ENCODE results near the gene SMC1B. TPM values are rescaled to one million over a fixed set of nuclear protein-coding genes. Genes with fewer than 3 reads are reported as not detected.

Gene SMC1B
- total and polyA plus RNA-seq, 12 donors = 0.05 TPM; not detected in 11

GRCh38 chr22:45304971-45305370 is 108.4 kb downstream of the SMC1B start:
- 83 to 91% methylated on average over 6 of the region's 6 CpGs for WGBS, 2 donors
- ATAC-seq (no peak), DNase-seq (no peak)
- H3K27me3 ChIP-seq = no peaks in the 10 kb centered on the region
- intact Hi-C loops (cut with DNase I) = loop anchor here in 3 of 10 donors (5.0 kb wide), 1 partner anchor 33 kb away; no protein-coding TSS in a partner anchor
- H3K4me1 ChIP-seq = peaks cover 0 to 10% (median 5%) of the 10 kb centered on the region in 9 donors
- no peak overlapping the region for H3K27ac ChIP-seq
- H3K36me3 ChIP-seq = no peaks in the 10 kb centered on the region
- H3K4me3 ChIP-seq = no peak overlapping the region
- TF ChIP-seq CTCF (IDR thresholded peaks at IDR 0.05) = no peak
- no peaks in the 10 kb centered on the region for H3K9me3 ChIP-seq

GRCh38 chr22:45303181-45303580 is 110.2 kb downstream of the SMC1B start:
- Histone ChIP-seq H3K27me3 (no peaks in the 10 kb centered on the region), H3K36me3 (no peaks in the 10 kb centered on the region), H3K4me3 (no peak overlapping the region), H3K27ac (no peak overlapping the region), H3K4me1 (no peaks in the 10 kb centered on the region), H3K9me3 (no peaks in the 10 kb centered on the region)
- no peak for ATAC-seq
- WGBS, 2 donors = 83 to 87% methylated on average over 7 of the region's 7 CpGs
- intact Hi-C loops (cut with DNase I) = no loop called here
- no peak for DNase-seq
- TF ChIP-seq CTCF (IDR thresholded peaks at IDR 0.05) = no peak

DNA sequence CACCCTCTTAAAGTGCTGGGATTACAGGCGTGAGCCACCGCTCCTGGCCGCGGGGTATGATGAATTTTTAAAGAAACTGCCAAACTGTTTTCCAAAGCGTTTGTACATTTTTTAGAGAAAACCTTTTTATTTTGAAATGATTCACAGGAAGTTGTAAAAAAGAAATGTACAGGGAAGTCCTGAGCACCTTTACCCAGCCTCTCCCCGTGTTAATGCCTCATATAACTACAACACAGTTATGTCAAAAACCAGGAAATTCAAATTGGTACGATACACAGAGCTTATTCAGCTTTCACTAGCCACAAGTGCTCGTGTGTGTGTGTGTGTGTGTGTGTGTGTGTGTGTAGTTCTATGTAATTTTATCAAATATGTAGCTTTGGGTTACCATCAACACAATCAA is 110.6 kb downstream of the SMC1B start:
- 74 to 79% methylated on average over 8 of the region's 8 CpGs for WGBS, 2 donors
- ATAC-seq (no peak), DNase-seq (no peak)
- Histone ChIP-seq H3K36me3 (no peaks in the 10 kb centered on the region), H3K27me3 (no peaks in the 10 kb centered on the region), H3K27ac (no peak overlapping the region), H3K9me3 (no peaks in the 10 kb centered on the region), H3K4me3 (no peak overlapping the region), H3K4me1 (no peaks in the 10 kb centered on the region)
- TF ChIP-seq CTCF (IDR thresholded peaks at IDR 0.05) = no peak
- intact Hi-C loops (cut with DNase I) = no loop called here

DNA sequence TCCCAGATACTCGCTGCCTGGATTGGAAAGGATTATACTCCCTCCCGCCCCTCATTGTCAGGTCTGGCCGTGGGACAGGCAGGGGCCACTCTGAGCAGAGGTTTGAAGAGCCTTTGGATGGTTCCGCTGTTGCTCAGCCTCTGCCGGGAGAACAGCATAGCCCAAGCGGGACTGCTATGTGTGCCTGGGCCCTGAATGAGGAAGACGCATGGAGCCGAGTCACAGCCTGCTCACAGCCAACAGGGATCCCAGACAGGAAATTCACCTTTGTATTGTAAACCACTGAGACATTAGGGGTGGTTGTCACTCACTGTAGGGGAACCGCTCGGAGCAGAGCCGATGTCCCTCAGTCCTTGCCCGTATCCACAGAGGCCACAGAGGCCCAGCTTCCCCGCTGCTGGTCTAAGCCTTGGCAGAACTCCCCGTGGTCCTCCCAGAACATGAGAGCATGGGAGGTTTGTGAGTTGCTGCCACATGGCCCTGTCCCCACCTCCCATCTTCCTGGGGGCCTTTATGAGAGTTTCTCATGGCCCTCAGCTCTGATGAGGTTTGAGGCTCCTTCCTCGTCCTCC is 114.4 kb downstream of the SMC1B start:
- TF ChIP-seq CTCF (IDR thresholded peaks at IDR 0.05) = no peak
- DNase-seq (no peak), ATAC-seq (no peak)
- Histone ChIP-seq H3K4me1 (peaks cover 0 to 4% (median 0%) of the 10 kb centered on the region in 9 donors), H3K27me3 (no peaks in the 10 kb centered on the region), H3K4me3 (no peak overlapping the region), H3K9me3 (no peaks in the 10 kb centered on the region), H3K27ac (no peak overlapping the region), H3K36me3 (no peaks in the 10 kb centered on the region)
- intact Hi-C loops (cut with DNase I) = no loop called here
- 66 to 70% methylated on average over 15 of the region's 15 CpGs for WGBS, 2 donors
